ENCODE results near the gene RD3L.

GRCh38 chr14:103927566-103927965 lies 14.8 kb downstream of the RD3L start:
- TF ChIP-seq, protein P1, sequence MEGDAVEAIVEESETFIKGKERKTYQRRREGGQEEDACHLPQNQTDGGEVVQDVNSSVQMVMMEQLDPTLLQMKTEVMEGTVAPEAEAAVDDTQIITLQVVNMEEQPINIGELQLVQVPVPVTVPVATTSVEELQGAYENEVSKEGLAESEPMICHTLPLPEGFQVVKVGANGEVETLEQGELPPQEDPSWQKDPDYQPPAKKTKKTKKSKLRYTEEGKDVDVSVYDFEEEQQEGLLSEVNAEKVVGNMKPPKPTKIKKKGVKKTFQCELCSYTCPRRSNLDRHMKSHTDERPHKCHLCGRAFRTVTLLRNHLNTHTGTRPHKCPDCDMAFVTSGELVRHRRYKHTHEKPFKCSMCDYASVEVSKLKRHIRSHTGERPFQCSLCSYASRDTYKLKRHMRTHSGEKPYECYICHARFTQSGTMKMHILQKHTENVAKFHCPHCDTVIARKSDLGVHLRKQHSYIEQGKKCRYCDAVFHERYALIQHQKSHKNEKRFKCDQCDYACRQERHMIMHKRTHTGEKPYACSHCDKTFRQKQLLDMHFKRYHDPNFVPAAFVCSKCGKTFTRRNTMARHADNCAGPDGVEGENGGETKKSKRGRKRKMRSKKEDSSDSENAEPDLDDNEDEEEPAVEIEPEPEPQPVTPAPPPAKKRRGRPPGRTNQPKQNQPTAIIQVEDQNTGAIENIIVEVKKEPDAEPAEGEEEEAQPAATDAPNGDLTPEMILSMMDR (IDR thresholded peaks at IDR 0.05): no peak
- no peak for TF ChIP-seq POLR2A (IDR thresholded peaks at IDR 0.05)
